ENCODE measurements around the gene IGSF1.

- TF ChIP-seq CTCF (IDR thresholded peaks at IDR 0.05; ENCODE audit: low read depth, low read length), result no peak
- no peak for TF ChIP-seq EZH2phosphoT487 (IDR thresholded peaks at IDR 0.05; ENCODE audit: low read depth)
These were observed 64.0 kb downstream of the IGSF1 start for GRCh38 chrX:131225078-131225477.
